AG04449 (cell line): Measurements from ENCODE around the gene FAM124B.

ENCODE experiments used
- CTCF ChIA-PET: fragments of 350-600 bp; formaldehyde crosslinking; extraction: SDS; loops from one replicate; lab custom pipeline; 2021; ENCODE audit warnings: antibody characterized with exemption; lab: Yijun Ruan, JAX
- POLR2A ChIA-PET: fragments of 400-600, 350-600 bp; formaldehyde crosslinking; extraction: SDS; loops from one replicate; lab custom pipeline; 2020; ENCODE audit warnings: antibody characterized with exemption, inconsistent platforms; lab: Yijun Ruan, JAX
- DNase-seq: peaks from one replicate; pipeline ENCODE4 v3.0.0-alpha.2; 2010; ENCODE audit warnings: low read depth, low spot score
- H3K4me3 ChIP-seq: 2 replicates; pipeline ENCODE4 v1.5.1; 2011; ENCODE audit warnings: low read depth, mild to moderate bottlenecking, control low read depth, low read length
- TF ChIP-seq, protein P1 (sequence below): IDR thresholded peaks from one replicate; pipeline ENCODE4 v1.5.1; 2011; ENCODE audit warnings: mild to moderate bottlenecking, moderate library complexity, low read length, control low read depth, inconsistent platforms; ENCODE audit not compliant: insufficient read depth; ENCODE audit errors: missing control alignments

FAM124B gene

DNA sequence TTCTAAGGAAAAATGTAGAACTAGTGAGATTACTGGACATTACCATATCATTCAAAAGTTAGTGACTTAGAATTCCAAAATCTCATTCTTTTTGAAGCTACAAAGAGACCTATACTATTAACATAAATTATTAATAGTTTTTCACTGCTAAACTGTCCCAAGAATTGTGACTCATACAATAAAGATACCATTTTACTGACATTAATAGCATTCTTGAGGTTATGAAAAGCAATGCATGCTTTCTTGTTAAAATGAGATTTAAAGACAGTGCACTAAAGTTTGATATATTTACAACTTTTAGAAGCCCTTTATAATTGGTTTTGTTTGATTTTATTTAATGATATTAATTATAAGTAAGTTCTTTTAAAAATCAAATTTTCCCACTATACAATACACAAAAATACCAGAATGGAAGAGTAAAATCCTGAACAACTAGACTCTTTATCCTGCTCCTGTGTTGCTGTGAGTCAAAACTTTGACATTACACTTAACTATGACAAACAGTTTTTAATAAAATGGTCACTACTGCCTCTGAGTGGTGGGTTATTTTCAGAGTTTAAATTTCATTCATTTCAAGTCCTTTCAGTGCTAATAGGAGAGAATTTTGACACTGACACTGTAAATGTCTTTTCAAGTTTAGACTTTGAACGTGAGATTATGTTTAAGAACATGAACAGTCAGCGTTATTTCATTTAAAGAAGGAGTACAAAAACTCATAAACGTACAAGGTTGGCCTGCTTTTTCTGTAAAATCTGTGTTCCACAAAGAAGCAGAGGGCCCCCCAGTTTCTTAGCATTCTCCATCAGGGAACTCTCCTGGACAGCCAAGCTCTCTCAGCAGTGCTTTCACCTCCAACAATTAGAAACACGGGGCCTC lies 54.5 kb downstream of the FAM124B start:
- H3K4me3 ChIP-seq, result no peak overlapping the region
- ChIA-PET CTCF (interaction anchor here (1.2 to 1.5 kb wide), 3 partner anchors 22 to 377 kb away, joined by 3 to 4 read pairs (median 3); no protein-coding TSS in a partner anchor), POLR2A (no interaction called here)
- DNase-seq, result no peak
- TF ChIP-seq, protein P1, sequence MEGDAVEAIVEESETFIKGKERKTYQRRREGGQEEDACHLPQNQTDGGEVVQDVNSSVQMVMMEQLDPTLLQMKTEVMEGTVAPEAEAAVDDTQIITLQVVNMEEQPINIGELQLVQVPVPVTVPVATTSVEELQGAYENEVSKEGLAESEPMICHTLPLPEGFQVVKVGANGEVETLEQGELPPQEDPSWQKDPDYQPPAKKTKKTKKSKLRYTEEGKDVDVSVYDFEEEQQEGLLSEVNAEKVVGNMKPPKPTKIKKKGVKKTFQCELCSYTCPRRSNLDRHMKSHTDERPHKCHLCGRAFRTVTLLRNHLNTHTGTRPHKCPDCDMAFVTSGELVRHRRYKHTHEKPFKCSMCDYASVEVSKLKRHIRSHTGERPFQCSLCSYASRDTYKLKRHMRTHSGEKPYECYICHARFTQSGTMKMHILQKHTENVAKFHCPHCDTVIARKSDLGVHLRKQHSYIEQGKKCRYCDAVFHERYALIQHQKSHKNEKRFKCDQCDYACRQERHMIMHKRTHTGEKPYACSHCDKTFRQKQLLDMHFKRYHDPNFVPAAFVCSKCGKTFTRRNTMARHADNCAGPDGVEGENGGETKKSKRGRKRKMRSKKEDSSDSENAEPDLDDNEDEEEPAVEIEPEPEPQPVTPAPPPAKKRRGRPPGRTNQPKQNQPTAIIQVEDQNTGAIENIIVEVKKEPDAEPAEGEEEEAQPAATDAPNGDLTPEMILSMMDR, result no peak

DNA sequence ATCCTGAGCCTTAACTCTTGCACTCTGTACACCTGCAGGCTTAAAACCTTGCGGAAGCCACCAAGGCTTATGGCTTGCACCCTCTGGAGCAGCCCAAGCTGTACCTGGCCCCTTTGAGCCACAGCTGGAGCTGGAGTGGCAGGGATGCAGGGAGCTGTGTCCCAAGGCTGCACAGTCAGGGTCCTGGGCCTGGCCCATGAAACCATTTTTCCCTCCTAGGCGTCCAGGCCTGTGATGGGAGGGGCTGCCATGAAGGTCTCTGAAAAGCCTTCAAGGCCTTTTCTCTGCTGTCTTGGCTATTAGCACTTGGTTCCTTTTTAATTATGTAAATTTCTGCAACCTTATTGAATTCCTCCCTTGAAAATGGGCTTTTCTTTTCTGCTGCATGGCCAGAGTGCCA lies 56.4 kb downstream of the FAM124B start:
- H3K4me3 ChIP-seq, result no peak overlapping the region
- CTCF ChIA-PET, result interaction anchor here (1.5 kb wide), 1 partner anchor 24 kb away, joined by 3 read pairs; no protein-coding TSS in a partner anchor
- POLR2A ChIA-PET, result no interaction called here
- TF ChIP-seq, protein P1, result no peak
- no peak for DNase-seq

DNA sequence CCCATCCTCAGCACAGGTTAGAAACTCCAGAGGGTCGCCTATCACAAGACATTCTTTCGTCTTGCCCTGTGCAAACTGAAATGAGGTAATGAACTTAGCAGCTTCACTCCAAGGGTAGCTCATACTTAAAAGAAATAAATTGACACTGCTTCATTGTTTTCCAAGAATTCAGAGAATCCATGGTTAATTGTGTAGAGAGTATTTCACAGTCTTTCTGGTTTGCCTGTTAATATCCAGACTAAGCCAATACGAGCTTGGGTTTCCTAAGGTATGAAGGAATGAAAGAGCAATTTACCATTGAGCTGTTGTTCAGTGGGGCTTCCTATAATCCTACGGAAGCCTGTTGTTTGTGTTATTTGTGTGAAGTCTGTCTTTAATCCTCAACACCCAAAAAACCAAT lies 58.7 kb downstream of the FAM124B start:
- no peak overlapping the region for H3K4me3 ChIP-seq
- ChIA-PET CTCF (interaction anchor here (0.8 to 1.9 kb wide), 6 partner anchors 19 to 374 kb away, joined by 3 to 5 read pairs (median 4); no protein-coding TSS in a partner anchor), POLR2A (no interaction called here)
- DNase-seq, result no peak
- TF ChIP-seq, protein P1, result no peak

DNA sequence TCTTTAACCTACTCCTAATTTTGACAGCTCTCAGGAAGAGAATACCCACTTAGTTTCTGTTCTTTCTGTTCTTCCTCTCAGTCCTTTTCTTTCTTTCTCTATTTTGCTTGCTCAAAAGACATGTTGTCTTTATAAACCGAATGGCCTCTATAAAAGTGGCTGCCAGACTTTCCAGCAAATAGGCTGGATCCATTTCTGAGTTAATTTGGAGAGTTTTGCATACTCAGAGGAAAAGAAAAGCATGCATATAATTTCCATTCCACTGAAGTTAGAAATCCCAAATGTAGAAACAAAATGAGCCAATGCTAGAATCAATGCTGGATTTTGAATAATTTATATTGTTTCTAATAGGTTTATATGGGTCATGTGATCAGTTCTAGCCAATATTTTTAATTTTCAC lies 65.9 kb downstream of the FAM124B start:
- CTCF ChIA-PET, result interaction anchor here (1.5 kb wide), 1 partner anchor 33 kb away, joined by 3 read pairs; no protein-coding TSS in a partner anchor

DNA sequence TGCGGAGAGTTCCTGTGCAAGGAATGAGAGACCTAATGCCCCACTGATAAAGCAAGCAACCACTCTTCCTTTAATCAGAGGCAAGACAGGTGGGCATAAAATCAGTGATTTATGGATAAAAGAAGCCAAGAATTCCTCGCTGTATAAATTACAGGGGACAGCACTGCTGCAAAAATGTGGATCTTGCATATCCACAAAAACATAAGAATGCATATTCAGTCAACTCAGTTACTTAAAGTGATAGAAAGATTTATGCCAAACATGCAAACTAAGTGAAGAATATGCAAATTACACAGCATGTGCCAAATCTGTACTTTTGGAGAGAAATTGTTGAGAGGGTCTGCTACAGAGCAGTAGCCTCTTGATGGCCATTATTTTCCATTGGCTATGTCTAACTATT lies 67.2 kb downstream of the FAM124B start:
- DNase-seq, result no peak
- H3K4me3 ChIP-seq, result no peak overlapping the region
- TF ChIP-seq, protein P1, result no peak
- ChIA-PET CTCF (no interaction called here), POLR2A (no interaction called here)

More for the DNA sequence above, 65.9 kb downstream of the FAM124B start:
- POLR2A ChIA-PET, result no interaction called here
- H3K4me3 ChIP-seq, result no peak overlapping the region
- TF ChIP-seq, protein P1, result no peak
- no peak for DNase-seq

DNA sequence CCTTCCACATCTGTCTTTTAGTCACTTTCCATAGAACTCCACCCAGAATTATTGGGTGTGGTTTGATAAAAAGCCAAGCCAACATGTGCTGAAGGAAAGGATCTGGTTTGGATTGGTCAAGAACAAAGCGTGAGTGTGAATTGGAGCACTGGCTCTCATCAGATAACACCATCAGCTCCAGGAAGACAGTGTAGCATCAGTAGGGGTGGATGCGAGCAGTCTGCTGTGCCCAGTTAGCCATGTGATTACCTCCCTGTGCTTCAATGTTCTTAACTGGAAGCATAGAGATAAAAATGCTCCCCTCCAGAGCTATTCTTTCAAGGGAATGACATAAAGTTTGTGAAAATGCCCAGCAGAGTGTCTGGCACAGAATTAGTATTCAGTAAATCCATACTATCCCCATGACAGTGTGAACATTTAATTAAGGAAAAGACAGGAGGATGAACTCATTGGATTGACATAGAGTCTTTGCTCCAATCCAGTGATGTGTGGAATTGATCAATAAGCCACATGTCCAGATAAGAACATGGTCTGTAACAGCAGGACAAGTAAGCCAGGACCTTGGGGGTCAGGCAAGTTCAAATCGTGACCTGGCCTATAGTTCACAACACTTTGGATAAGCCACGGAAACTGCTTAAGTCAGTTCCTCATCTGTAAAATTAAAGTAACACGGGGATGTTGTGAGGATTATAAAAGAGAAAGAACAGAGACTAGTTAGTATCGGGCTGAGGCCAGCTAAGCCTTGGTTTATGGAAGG lies 68.0 kb downstream of the FAM124B start:
- no peak for DNase-seq
- TF ChIP-seq, protein P1, result no peak
- CTCF ChIA-PET, result no interaction called here
- POLR2A ChIA-PET, result no interaction called here
- no peak overlapping the region for H3K4me3 ChIP-seq
